H1 (cell line): ENCODE data around the gene DEPP1. TPM values are rescaled to one million over a fixed set of nuclear protein-coding genes. Genes with fewer than 3 reads are reported as not detected.

Source experiments
- HDAC2 ChIP-seq, 2 experiments: fragments of 300-600 bp in 1 of 2; sonication (generic) in 1 of 2; IDR thresholded peaks; 2 replicates each; pipeline ENCODE4 v1.6.1; 2011 to 2012; ENCODE audit warnings: low read depth in 2 of 2, low read length in 2 of 2, mild to moderate bottlenecking in 2 of 2, moderate library complexity in 2 of 2, borderline replicate concordance in 1 of 2, inconsistent platforms in 1 of 2
- KDM1A ChIP-seq: fragments of 200-600, 300-600 bp; sonication (generic); IDR thresholded peaks from 2 replicates; pipeline ENCODE4 v1.7.1; 2016; ENCODE audit warnings: mild to moderate bottlenecking, low read length, borderline replicate concordance
- polyA plus RNA-seq, 7 experiments: library from polyadenylated mRNA; depleted of rRNA in 3 of 7; stranded (reverse) in 5 of 7; unstranded in 2 of 7; fragments of >200 nt in 5 of 7; fragments of 200-250 nt in 2 of 7; gene quantifications; 1 replicate in 5 of 7; 2 replicates in 1 of 7; 4 replicates in 1 of 7; pipeline versions ENCODE4 v1.2.1 to v1.2.3, GENCODE V29; 2011 to 2013; ENCODE audit warnings: missing spikeins in 2 of 7, mixed read lengths in 2 of 7
- total RNA-seq: library from RNA; stranded (reverse); fragmentation: NEBNext Ultra II Directional; extraction: Animal tissue kit (Norgen Biotek cat#: 25700); gene quantifications from 2 replicates; pipeline ENCODE4 v1.2.1, GENCODE V29; 2021

Gene DEPP1
- total and polyA plus RNA-seq, 2 of the 8 experiments (the other 6 are each of a cell fraction or from before 2014, with no cell fraction given) = 0.67 to 4.5 TPM

- peak; percentile 39; the same call in 1 of the 2 replicates for TF ChIP-seq KDM1A
- TF ChIP-seq HDAC2 (IDR thresholded peaks at IDR 0.05; ENCODE audit: borderline replicate concordance in 1 of 2, low read depth in 2 of 2, low read length in 2 of 2) = 0 out of 4 replicates have a peak, but pooled peaks of 1 of the 2 experiments have one; percentile 38
Observed at GRCh38 chr10:44990302-44990655, 11.7 kb upstream of the DEPP1 start (continued).
